NCI-H2196 (cell line): ENCODE data around the gene SETD5.

Experiments
- DNase-seq: peaks from one replicate; lab custom pipeline; 2025; ENCODE audit not compliant: unreplicated experiment; lab: John Stamatoyannopoulos, UW

Gene SETD5

GRCh38 chr3:9397332-9397905 lies at the start of gene SETD5:
SETD5 (plus strand) TSS chr3:9397615; CDS start chr3:9428939, 31,324 bp downstream.
- DNase-seq: peak; percentile 83

- DNase-seq: no peak
Observed at GRCh38 chr3:9347887-9348286, 49.5 kb upstream of the SETD5 start.

GRCh38 chr3:9349321-9350117 lies 47.9 kb upstream of the SETD5 start:
- peak; percentile 15 for DNase-seq

GRCh38 chr3:9351709-9352126 lies 45.7 kb upstream of the SETD5 start:
- DNase-seq: peak; percentile 3

- DNase-seq: peak; percentile 62
Observed at GRCh38 chr3:9352917-9353752, 44.3 kb upstream of the SETD5 start.

GRCh38 chr3:9361691-9362388 lies 35.6 kb upstream of the SETD5 start:
- no peak for DNase-seq

- peak; percentile 75 for DNase-seq
Observed at GRCh38 chr3:9362731-9363530, 34.5 kb upstream of the SETD5 start, which contains the start of gene THUMPD3. THUMPD3 (plus strand) TSS chr3:9363054; CDS start chr3:9365069, 2,015 bp downstream.

GRCh38 chr3:9369508-9369907 lies 27.9 kb upstream of the SETD5 start:
- DNase-seq: no peak

- DNase-seq: no peak
Observed at GRCh38 chr3:9373465-9373864, 23.9 kb upstream of the SETD5 start.

GRCh38 chr3:9377981-9378380 lies 19.4 kb upstream of the SETD5 start:
- DNase-seq: no peak

GRCh38 chr3:9379327-9379726 lies 18.1 kb upstream of the SETD5 start:
- no peak for DNase-seq

- no peak for DNase-seq
Observed at GRCh38 chr3:9380014-9380413, 17.4 kb upstream of the SETD5 start.

- DNase-seq: no peak
Observed at GRCh38 chr3:9384141-9384828, 13.1 kb upstream of the SETD5 start.

- no peak for DNase-seq
Observed at GRCh38 chr3:9385187-9386077, 12.0 kb upstream of the SETD5 start.

GRCh38 chr3:9386078-9386459 lies 11.3 kb upstream of the SETD5 start:
- DNase-seq: no peak

GRCh38 chr3:9386501-9387321 lies 10.7 kb upstream of the SETD5 start:
- no peak for DNase-seq

GRCh38 chr3:9387322-9387655 lies 10.1 kb upstream of the SETD5 start:
- no peak for DNase-seq

GRCh38 chr3:9388142-9388541 lies 9.3 kb upstream of the SETD5 start:
- DNase-seq: no peak
